Activated T-cell treated with anti-CD3 and anti-CD28 coated beads for 24 hours (primary cell): ENCODE measurements around the gene SUZ12.
A peak's percentile ranks its signal among the peaks of the same experiment; 100 is the strongest.
"Not testable (repeated sequence)": the region's sequence is repeated elsewhere in the genome, so short reads cannot be mapped to it uniquely, and the experiment has no call there.

Experiments
- DNase-seq: peaks from one replicate; pipeline ENCODE4 v3.0.0-alpha.2; 2020; ENCODE audit warnings: low read depth

Gene SUZ12

DNA sequence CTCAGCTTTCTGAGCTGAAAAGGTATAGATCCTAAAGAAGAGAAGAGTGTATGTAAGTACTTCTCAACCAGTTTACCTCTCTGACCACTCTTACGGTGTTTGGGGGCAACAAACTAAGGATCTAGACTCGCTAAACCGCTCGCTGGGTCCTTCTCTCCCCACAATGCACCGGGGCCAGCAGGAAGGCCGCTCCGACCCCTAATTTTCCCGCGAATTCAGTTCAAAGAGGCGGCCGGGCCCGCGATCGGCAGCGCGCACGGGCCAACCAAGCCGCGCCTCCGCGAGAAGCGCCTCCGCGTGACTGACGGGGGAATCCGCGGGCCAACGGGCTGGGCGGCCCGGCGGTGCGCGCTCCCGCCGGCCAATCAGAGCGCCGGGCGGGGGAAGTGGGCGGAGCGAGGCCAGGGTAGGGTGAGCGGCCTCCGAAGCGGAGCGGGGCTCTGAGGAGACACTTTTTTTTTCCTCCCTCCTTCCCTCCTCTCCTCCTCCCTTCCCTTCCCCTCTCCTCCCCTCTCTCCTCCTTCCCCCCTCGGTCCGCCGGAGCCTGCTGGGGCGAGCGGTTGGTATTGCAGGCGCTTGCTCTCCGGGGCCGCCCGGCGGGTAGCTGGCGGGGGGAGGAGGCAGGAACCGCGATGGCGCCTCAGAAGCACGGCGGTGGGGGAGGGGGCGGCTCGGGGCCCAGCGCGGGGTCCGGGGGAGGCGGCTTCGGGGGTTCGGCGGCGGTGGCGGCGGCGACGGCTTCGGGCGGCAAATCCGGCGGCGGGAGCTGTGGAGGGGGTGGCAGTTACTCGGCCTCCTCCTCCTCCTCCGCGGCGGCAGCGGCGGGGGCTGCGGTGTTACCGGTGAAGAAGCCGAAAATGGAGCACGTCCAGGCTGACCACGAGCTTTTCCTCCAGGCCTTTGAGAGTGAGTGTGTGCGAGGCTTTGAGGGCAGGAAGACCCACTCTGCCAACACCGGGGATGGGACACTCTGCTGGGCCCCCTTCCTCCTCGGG, at the start of gene SUZ12:
TSS of gene SUZ12 (plus strand) at position 393 of the 995 bp plus-strand sequence. CDS start at position 633, 240 bp downstream.
- peak; percentile 82 for DNase-seq

DNA sequence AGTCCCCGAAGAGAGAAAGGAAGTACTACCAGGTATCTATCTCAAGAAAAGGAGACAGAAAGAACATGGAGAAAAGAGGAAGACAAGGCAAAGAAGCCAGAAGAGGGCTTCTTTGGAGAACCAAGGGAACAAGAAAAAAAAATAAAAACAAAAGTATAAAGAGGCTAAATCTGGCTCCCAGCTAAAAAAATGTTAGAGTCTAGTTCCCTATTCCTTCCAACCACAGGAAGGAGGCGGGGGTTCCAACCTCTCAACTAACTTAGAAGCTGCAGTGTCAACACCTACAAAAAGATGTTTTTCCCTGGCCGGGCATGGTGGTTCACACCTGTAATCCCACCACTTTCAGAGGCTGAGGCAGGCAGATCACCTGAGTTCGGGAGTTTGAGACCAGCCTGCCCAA, 48.7 kb upstream of the SUZ12 start:
- no peak for DNase-seq

DNA sequence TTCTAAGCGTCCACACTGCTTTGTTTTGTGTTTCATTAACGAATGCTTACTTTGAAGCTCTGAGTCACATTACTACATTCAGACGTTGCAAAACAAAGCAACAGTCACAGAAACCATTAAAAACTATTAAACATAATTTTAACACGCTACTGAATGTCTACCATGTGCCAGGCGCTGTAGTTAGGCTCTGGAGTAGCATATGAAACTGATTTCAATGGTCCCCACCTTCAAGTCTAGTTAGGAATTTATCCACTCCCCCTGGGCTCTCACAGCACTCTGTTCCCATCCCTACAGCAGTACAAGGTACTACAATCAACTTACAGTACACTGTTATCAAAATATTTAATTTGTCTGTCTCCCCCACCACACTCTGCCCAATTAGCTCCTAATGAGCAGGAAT, 35.9 kb upstream of the SUZ12 start:
- no peak for DNase-seq

DNA sequence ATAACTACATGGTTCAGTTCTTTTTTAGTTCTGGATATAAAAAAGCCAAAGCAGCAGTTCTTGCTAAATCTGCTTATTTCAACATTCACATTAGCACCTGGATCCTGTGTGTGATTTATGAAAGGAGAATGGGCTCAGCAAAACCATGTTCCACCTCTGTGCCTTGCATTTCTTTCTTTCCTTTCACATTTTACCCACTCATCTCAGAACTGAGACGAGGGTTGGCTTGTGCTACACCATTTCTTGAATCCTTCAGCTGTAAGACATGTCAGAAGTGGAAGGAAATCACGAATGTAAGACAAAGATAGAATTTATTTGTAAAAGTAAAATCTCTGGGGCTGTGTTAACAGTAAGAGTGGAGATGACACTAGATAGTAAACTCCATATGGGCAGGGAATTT, 34.1 kb upstream of the SUZ12 start:
- no peak for DNase-seq

DNA sequence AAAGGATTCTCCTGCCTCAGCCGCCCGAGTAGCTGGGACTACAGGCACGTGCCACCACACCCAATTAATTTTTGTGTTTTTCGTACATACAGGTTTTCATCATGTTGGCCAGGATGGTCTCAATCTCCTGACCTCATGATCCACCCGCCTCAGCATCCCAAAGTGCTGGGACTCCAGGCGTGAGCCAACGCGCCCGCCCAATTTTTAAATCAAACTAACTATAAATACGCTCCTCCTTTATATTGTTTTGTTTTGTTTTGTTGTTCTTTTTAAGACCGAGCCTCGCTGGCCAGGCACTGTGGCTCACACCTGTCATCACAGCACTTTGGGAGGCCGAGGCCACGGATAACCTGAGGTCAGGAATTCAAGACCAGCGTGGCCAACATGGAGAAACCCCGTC, 33.4 kb upstream of the SUZ12 start:
- no peak for DNase-seq

DNA sequence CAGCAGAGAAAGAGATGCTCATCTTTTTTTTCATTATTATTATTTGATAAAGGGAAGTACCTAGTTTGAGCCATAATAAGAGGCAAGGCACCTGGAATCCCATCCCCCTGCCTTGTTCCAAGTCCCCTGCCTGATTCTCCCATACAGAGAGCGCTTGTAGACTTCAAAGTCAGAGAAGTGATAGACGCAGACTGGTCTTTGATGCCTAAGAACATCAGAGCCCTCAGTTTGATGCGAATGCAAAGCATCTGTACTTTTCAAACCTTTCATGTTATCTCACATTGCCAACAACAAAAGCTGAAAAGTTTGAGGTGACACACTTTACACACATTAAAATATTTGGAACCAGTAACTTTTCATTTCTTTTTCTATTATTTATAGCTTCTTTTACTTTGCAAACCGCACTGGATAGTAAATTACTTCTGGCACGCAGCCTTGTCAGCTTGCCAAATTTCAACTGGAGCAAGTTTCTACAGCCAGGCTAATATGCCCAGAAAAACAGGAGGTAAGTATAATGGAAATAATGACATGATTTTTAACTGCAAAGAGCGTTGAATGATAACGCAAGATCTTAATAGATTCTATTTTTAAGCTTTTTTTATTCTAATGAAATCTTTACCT, 29.4 kb upstream of the SUZ12 start:
- no peak for DNase-seq

DNA sequence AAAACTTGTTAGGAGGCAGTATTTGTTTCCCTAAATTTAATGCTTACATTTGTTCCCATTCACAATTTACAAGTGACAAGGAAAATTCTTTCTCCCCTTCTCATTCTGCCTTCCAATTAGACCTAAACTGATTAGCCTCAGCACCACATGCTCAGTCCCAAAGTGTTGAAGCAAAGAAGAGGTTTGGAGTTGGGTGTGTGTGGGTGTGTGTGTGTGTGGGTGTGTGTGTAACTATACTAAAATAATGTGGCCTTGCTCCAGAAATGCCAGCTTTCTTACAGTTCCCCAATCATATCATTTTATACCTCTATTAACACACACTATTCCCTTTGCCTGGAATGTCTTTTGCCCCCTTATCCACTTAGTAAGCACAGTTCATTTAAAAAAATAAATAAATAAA, 28.4 kb upstream of the SUZ12 start:
- DNase-seq, result no peak

DNA sequence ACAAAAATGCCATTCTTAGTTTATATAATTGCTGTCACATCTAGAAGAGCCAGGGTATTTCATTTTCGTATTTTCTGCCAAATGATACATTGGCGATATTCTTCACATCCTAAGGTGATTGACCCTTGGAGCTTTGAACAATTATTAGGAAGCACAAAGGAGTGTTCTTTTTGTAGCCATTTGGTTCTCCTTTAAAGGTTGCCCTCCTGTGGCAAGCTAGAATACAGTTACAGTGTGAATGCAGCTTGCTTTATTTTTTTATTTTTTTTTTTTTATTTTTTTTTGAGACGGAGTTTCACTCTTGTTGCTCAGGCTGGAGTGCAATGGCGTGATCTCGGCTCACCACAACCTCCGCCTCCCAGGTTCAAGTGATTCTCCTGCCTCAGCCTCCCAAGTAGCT, 24.1 kb upstream of the SUZ12 start:
- DNase-seq, result not testable (repeated sequence)

DNA sequence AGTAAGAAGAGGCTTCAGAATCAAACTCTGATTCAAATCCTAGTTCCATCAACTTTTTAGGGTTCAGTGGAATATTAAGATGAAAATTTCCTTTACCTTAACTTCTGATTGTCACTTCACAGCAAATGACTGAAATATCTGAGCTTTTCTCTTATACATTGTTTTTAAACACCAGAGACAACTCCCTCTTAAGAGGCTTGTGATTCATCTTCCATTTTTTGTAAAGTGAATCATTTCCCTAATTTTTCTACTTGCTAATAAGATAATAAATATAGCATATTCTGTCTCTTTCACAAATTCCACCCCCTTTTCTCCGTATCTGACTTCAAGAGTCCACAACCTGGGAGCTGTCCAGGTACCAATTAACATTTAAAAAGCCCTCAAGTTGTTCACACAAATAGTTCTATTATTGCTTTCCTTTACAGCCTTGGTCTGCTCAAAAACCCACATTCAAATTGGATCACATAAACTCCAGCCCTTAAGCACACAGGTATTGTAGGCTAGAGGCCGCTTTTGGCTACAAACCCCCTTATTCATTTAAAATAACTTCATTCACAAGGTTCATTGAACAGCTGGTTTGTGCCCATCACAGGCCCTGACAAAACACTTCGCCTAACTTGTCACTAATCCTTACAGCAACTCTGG, 21.2 kb upstream of the SUZ12 start:
- no peak for DNase-seq

DNA sequence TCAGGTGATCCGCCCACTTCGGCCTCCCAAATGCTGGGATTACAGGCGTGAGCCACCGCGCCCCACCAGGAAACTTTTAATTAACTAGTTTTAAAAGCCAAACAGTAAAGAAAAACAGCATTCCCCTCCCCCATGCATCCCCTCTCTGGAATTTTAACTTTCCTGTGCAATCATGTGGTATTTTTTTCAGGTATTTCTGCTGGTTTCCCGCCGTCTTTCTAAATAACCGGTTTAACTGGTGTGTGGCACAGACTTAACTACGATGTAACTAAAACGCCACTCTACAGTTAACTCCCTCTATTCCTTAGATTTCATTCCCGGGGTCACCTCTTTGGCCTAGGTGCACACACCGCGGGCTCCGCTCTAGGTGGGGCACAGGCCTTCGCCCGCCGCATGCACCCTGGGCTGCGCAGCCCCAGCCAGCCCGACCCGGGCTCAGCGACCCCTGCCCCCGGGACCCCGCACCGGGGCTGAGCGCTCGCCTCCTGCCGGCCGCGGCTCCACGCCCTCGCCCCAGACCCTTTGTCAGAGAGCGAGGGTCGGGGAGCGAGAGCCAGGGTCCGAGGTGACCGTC, 20.2 kb upstream of the SUZ12 start:
- DNase-seq, result no peak

DNA sequence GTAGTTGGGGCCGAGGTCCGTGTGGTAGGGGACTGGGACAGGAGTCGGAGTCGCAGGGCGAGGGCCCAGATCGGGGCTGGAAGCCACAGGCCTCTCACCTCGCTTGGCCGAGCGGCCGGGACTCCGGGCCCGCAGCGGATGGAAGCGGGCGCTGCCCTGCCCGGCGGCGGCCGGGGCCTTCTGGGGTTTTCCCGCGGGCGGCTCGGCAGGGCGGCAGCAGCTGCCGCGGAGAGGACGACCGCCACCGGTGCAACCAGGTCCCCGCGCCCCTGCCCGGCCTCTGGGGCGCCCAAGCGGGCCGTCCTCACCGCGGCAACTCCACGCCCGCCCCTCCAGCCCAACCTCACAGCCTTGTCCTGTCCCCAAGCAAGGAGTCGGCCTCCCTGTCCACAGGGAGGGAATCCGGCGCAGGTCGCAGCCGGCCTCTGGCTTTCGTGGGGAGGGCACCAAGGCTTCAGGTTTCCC, 19.7 kb upstream of the SUZ12 start:
- DNase-seq, result no peak

DNA sequence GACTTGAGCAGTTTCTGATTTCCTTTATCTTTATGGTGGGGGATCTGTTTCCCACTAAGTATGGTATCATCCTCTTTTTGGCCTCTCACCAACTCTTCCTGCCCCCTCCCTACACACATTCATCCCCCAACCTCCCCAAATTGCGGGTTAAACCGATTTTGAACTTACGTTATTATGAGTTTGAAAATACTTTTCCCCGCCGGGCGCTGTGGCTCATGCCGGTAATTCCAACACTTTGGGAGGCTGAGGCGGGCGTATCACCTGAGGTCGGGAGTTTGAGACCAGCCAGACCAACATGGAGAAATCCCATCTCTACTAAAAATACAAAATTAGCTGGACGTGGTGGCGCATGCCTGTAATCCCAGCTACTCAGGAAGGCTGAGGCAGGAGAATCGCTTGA, 19.1 kb upstream of the SUZ12 start:
- not testable (repeated sequence) for DNase-seq

DNA sequence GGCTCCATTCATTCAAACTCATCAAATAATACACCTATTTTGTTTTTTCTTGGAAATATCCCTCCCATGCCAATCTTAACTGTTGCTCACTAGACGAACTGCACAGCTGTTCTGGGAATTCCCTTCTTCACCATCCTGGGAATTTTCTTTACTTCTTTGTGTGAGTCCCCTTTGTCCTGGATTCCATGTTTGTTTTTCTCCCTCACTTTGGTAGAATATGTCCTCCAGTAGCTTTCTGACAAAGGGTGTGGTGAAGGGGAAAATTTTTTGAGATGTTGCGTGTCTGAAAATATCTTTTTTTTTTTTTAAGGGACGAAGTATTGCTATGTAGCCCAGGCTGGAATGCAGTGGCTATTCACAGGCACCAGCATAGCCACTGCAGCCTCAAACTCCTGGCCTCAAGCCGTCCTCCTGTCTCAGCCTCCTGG, 18.1 kb upstream of the SUZ12 start:
- DNase-seq, result no peak

DNA sequence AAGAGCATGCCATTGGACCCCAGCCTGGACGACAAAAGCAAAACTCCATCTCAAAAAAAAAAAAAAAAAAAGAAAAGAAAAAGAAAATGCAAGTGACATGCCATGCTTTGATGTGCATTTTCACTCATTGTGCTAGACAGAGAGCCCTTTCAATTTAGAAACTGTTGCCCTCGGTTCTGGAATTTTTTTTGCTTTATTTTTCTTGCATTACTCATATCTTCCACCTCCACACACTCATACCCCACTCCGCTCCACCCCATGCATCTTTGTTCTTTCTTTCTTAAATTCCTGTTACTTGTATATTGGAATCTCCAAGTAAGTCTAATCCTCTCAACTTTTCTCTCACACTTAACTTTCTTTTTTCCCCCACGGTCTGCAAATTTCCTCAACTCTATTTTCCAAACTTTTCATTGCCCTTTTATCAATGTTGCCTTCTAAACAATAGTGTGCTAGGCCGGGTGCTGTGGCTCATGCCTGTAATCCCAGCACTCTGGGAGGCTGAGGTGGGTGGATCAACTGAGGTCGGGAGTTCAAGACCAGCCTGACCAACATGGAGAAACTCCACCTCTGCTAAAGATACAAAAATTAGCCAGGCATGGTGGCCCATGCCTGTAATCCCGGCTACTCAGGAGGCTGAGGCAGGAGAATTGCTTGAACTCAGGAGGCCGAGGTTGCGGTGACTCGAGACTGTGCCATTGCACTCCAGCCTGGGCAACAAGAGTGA, 16.8 kb upstream of the SUZ12 start:
- no peak for DNase-seq

DNA sequence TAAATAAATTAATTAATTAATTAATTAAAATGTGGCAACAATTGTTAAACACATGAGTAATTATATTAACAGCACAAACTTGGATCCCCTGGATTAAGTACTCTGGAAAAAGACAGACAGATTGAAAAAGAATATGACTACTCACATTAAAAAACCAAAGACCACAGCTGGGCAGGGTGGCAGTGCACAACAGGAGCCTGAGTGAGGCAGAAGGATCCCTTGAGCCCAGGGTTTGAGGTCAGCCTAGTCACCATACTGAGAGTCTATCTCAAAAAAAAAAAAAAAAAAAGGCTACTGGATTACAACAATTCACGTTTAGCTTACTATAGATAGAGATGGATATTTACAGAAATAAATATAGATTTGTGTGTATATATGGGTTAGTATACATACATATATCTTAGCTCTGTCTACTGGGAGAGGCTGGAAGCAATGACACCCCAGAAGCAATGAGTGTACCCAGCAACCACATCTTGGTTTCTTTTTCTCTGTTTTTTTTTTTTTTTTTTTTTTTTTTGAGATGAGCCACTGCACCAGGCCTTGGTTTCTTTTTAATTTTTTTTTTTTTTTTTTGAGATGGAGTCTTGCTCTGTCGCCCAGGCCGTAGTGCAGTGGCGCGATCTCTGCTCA, 10.6 kb upstream of the SUZ12 start:
- DNase-seq, result no peak

DNA sequence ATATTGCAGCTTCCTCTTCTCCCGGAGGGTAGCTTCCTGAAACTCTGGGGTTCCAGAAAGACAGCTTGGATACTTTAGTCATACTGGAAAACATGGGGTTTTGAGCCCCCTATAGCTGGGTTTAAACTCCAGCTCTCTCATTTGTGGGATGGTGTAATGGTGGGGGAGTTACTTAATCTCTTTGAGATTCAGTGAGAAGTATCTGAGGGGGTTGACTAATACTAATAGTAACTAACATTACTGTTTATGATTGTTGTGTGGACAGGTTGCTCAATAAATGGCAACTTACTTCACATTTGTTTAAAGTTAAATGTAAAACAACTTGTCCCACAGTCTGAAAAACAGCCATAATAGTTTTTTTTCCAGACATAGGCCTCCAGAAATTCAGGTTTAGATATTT, 5.1 kb upstream of the SUZ12 start:
- no peak for DNase-seq

DNA sequence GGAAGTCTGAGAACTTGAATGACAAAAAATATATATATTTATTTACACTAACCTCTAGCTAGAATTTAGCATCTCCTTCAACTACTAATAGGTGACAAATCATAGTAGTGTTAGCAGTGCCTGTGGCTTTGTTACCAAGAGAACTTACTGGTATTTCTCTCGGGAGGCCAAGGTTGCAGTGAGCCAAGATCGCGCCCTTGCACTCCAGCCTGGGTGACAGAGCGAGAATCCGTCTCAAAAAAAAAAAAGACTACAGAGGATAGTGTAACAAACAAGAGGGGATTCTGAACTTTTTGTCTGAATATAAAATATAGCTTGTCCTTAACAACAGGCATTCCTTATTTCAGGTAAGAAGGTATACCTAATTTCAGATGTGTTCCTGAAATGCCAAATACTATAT, 1.3 kb upstream of the SUZ12 start:
- DNase-seq, result no peak

DNA sequence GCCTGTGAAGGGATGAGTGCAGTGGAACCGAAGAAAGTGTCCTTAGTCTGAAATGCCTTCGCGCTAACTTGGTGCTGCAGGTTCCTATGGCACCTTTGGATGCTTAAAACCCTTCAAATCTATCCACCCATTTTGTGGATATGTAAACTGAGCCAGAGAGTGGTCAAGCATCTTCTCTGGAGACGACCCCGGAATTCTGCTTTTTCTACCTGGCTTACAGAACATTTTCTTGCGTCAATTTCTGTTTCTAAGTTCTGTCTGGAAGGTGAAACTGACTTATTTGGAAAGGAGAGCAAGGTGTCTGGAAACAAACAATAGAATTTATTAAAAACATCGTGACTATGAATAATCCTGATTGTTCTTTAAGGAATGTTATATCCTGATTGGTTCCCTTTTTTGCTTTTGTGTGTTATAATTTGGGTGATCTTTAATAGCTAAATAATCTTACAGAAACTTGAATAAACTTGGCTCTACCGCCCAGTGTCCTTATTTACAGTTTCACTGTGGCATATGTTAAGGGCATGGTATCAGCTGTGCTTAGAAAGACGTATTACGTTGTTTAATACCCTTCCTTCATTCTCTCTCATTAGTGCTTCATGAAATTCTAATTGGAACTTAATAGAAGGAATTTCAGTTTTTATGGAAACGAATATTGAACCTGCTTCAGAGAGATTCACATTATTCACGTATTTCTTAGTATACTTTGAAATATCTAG, 1.3 kb downstream of the SUZ12 start:
- not testable (repeated sequence) for DNase-seq

DNA sequence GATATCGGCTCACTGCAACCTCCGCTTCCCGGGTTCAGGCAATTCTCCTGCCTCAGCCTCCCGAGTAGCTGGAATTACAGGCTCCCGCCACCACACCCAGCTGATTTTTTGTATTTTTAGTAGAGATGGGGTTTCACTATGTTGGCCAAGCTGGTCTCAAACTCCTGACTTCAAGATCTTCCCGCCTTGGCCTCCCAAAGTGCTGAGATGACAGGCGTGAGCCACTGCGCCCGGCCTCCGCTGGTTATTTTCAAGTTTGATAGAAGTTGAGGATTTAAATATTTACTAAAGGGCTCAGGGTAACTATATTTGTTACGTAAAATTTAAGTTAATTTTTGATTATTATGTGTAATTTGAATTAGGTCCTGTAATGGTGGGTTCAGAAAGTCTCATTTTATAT, 5.1 kb downstream of the SUZ12 start:
- not testable (repeated sequence) for DNase-seq

DNA sequence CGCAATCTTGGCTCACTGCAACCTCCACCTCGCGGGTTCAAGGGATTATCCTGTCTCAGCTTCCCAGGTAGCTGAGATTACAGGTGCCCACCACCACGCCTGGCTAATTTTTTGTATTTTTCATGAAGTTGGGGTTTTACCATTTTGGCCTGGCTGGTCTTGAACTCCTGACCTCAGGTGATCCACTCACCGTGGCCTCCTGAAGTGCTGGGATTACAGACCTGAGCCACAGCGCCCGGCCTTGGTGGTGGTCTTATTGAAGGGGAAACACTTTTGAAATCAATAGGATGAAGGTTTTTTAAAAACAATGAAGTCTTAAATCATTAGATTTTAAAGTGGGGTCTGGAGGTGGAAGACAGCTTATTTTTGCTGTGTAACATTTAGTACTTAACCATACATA, 5.6 kb downstream of the SUZ12 start:
- DNase-seq, result not testable (repeated sequence)

DNA sequence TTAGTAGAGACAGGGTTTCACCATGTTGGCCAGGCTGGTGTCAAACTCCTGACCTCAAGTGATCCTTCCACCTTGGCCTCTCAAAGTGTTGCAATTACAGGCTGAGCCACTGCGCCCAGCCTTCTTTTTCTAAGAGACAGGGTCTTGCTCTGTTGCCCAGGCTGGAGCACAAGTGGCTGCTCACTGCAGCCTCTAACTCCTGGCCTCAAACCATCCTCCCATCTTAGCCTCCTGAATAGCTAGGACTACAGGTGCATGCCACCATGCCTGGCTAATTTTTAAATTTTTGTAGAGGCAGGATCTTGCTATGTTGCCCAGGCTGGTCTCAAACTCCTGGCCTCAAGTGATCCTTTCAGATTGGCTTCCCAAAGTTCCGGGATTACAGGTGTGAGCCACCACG, 15.1 kb downstream of the SUZ12 start:
- DNase-seq, result not testable (repeated sequence)
